Stimulated activated CD4-positive, alpha-beta T cell treated with anti-CD3 and anti-CD28 coated beads, Interleukin-1b, Interleukin-23, amount 100 ng/mL, for 4 hours (primary cell): ENCODE data around the gene HPSE2.
A peak's percentile ranks its signal among the peaks of the same experiment; 100 is the strongest.

ENCODE experiments used
- DNase-seq, 2 donors: peaks; one replicate each; pipeline ENCODE4 v3.0.0-alpha.2; 2020; ENCODE audit warnings: low read depth in 2 of 2

The HPSE2 gene

DNA sequence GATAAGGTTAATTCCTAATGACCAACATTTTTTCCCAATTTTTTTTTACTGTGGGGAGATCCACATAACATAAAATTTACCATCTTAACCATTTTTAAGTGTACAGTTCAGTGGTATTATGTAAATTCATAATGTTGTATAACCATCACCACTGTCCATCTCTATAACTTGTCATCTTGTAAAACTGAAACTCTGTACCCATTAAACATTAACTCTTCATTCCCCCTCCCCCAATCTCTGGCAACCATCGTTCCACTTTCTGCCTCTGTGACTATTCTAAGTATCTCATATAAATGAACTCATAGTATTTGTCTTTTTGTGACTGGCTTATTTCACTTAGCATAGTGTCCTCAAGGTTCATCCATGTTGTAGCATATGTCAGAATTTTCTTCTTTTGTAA is 742.9 kb downstream of the HPSE2 start:
- no peak for DNase-seq

DNA sequence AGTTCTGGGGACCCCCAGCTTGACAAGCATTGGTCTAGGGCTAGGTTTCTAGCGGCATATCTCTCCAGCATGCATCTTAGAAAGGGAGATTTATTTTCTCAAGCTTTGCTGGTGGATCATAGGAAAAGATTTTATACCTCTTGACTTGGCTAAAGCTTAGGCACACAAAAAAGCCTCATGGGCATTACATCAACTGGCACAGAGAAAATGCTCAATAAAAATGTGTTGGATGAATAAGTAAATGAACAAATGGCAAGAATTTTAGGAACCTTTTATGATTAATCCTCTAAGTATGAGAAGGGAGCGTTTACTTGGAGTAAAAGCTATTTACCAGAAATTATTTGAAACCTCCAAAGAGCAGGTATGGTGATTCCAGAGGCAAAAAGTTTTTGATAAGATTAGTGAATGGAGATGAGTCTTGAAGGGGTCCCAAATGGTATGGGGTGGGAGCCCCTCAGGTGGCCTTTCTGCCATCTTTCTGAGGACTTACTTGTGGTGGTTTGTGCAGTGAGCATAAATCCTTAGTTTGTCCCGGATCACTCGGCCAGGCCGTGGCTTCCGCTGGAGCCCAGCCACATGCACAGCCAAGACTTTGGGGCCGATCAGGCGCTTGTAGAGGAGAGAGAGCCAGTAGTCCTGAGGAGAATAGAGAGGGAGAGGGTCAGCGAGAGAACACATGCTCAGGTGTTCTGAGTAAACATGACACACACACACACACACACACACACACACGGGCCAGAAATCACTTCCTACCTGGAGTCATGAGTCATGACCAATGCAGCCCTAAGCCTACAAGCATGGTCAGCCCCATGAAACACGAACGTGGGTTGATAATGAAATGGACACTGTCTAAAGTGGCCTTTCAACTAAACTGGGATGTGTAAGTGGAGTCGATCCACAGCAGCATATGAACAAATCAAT is 745.8 kb downstream of the HPSE2 start:
- no peak for DNase-seq

GRCh38 chr10:98488669-98489430 is 746.8 kb downstream of the HPSE2 start:
- no peak for DNase-seq

- no peak for DNase-seq
Measured at GRCh38 chr10:98487649-98488048, 748.0 kb downstream of the HPSE2 start.

- DNase-seq: no peak
Measured at GRCh38 chr10:98486421-98486820, 749.2 kb downstream of the HPSE2 start.

- DNase-seq: no peak
Measured at GRCh38 chr10:98485959-98486358, 749.7 kb downstream of the HPSE2 start.

DNA sequence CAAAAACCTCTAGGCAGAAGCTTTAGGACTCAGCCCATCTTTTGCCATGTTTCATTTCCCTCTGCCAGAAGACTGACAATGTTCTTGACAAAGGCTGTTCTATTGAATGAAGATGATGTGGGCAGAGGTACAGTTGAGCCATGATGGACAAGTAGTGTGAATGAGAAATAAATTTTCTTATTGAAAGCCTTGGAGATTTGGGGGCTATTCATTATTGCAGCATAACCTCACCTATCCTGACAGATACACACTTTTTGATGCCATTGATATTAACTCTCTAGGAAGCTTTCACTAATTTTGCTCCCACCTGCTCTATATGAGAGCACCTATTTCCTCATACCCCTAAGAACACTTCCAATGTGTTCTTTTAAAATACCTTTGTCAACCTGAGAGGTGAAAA is 752.0 kb downstream of the HPSE2 start:
- no peak for DNase-seq

DNA sequence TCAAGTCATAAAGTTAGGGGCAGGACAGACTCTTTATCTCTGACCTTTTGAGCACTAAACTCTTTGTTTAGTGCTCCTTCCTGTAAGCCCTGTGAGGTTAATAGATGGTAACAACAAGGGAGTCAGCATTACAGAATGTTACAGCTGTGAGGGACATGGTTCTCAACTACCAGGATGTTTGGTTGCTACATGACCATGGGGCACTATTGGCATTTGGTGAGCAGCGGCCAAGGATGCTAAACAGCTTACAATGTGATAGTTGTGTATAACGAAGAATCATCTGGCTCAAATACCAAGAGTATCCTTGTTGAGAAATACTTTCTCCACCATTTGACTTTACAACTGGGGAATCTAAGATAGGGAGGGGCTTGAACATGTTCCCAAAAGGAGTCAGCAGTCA is 753.6 kb downstream of the HPSE2 start:
- no peak for DNase-seq

DNA sequence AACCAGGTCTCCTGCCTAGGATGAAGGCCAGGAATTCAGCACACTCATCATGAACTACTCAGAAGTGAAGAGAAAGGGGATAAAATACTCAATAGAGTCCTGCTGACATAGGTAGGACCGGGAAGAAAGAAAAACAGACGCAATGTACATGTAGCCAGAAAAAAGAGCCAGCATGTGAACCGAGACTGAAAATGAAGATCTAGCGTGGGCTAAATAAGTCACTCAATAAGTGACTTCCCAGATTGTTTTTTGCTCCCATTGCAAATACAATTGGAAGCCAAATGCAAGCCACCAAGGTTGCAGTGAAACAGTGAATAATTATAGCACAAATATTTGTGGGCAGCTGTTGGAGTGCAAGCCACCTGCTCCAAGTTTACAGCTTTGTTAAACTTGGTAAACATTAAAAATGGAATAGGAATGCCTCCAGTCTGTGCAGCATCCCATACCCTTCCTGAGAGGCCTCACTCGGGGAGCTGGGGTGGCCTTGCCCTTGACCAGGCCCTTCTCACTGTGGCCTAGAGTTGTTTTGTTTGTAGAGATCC is 754.2 kb downstream of the HPSE2 start:
- no peak for DNase-seq

DNA sequence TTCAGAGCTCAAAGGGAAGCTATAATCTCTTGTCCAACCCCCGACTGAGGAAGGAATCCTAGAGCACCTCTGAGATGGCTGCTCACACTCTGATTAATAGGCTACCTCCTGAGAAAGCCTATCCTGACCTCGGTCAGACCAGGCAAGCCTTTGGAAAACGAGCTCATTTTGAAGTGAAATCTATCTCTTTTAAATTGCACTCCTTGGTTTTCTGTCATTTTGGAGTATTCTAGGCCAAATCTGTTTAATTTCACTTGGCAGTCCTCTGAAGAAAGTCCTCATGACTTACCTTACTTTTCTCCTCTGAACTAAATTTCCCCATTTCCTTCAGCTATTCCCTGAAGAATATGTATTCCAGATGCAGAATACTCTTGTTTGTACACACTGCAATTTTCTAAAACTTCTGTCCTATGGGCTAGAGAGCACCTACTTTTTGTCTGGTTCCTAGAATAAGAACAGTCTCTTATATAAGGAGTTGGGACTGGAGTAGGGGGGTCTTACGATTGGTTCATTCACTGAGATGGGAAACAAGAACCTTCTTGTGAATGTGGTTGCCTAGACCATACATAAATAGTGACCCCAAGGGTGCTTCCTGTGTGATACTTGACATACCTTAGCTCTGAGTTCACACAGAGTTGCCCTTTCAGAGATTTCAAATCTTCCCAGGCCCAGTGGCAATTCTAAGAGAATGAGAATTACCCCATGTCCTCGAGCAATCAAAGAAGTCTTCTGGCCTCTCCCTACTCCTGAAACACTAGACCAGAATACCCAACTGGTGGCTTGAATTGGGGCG is 757.0 kb downstream of the HPSE2 start:
- no peak for DNase-seq

GRCh38 chr10:98477861-98478260 is 757.8 kb downstream of the HPSE2 start:
- no peak for DNase-seq

DNA sequence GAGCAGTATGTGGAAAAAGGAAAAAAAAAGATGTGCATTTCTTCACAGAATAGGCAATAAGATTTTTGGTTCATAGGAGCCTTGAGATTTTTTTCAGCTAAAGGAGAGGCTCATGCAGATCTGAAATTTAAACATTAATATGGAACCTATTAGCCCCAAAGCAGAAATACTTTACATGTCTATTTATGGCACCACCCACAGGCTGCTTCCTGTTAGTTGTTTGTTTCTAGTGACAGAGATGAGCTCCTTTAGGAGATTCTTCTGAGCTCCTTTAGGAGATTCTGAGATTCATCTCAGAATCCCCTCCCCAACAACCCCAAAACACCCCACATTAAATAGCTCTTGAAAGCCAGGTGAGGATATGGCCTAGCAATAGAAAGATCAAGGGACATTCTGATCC is 761.0 kb downstream of the HPSE2 start:
- DNase-seq: no peak

DNA sequence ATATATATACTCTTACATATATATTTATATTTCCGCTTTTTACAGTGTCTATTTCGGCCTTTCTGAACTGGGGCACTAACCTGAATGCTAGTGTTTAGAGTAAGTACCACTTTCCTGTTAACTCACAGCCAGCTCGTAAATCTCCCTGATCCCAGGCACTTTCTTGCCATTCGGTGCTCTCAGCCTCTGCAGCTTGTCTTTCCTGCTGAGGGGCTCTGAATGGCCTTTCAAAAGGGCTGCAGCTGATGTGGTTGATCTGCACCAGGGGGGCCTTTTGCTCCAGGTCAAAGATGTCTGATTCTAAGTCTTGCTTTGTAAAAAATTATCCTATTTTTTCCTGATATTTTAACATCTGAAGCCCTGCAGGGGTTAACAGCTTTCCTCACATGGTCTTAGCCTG is 763.5 kb downstream of the HPSE2 start:
- no peak for DNase-seq

- no peak for DNase-seq
Measured at GRCh38 chr10:98470850-98471249, 764.8 kb downstream of the HPSE2 start.

DNA sequence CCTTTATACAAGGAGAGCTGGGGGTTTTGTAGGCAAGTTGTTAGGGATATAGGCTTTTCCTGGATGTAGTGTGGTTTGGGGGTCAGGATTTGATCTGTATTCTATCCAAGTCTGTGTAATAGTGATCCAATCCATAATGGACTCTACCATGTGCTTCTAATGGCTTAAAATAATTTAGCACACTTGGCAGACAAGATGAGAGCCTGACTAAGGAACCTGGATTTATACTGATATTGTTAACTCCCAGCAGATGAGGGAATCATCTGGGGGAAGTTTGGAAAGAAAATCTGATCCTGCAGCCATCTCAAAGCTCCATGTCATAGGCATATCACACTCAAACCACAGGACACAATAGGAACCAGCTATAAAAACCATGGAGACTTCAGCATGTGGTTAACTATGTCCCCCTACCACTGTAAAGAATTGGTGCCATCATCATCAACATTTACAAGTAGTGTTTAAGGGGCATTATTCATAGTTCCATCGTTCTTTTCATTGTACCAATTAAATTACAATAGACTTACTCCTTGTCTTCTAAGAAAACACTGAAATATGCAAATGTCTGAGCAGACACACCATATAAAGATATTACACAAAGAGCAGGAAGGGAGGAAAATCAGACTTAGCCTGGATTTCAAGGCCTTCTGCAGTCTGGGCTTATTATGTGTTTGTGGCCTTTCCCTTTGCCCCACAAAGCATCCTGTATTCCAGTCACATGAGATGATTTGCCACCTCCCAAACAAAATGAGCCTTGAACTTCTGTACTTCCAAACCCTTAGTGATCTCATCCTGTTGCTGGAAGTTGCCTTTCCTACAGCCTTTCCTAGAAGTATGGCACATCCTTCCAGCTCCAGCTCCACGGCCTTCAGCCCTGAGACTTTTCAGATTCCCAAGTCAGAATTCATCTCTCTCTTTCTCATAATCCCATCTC is 766.4 kb downstream of the HPSE2 start:
- no peak for DNase-seq

GRCh38 chr10:98467506-98468318 is 767.9 kb downstream of the HPSE2 start:
- DNase-seq: peak; percentile 44 to 45

- no peak for DNase-seq
Measured at GRCh38 chr10:98466861-98467505, 768.7 kb downstream of the HPSE2 start.

- no peak for DNase-seq
Measured at GRCh38 chr10:98465866-98466265, 769.8 kb downstream of the HPSE2 start.

GRCh38 chr10:98463976-98464754 is 771.5 kb downstream of the HPSE2 start:
- no peak for DNase-seq
